HepG2 (cell line): ENCODE results near the gene RNF25. TPM values are rescaled to one million over a fixed set of nuclear protein-coding genes. Genes with fewer than 3 reads are reported as not detected.
A peak's percentile ranks its signal among the peaks of the same experiment; 100 is the strongest.

ENCODE experiments used
- AKAP8 ChIP-seq: sonication (generic); formaldehyde crosslinking; IDR thresholded peaks from 2 replicates; pipeline ENCODE4 v1.5.1; 2020; ENCODE audit warnings: mild to moderate bottlenecking, missing genetic modification reagents
- ATF4 ChIP-seq, 2 experiments: fragments of 450-650 bp in 1 of 2; sonication (generic) in 1 of 2; formaldehyde crosslinking; IDR thresholded peaks; 2 replicates each; pipeline versions ENCODE4 v1.5.0 to v1.8.0; 2020 to 2022; ENCODE audit warnings: mild to moderate bottlenecking in 1 of 2, missing genetic modification reagents in 1 of 2
- ATF7 ChIP-seq, 2 experiments: fragments of 450-650 bp in 1 of 2; sonication (generic) in 1 of 2; formaldehyde crosslinking in 1 of 2; IDR thresholded peaks; 2 replicates each; pipeline versions ENCODE4 v1.4.0 to v1.6.1; 2016 to 2020; ENCODE audit warnings: antibody characterized with exemption in 1 of 2, mild to moderate bottlenecking in 1 of 2, missing genetic modification reagents in 1 of 2
- ATRX ChIP-seq: sonication (generic); formaldehyde crosslinking; IDR thresholded peaks from 2 replicates; pipeline ENCODE4 v1.4.0; 2020; ENCODE audit warnings: missing genetic modification reagents, borderline replicate concordance
- CHD4 ChIP-seq: fragments of 200-600 bp; sonication (generic); IDR thresholded peaks from 2 replicates; pipeline ENCODE4 v1.7.0; 2017; ENCODE audit warnings: mild to moderate bottlenecking, low read length, borderline replicate concordance
- ERF ChIP-seq: IDR thresholded peaks from 2 replicates; pipeline ENCODE4 v1.6.1; 2018; ENCODE audit warnings: missing biosample characterization, missing genetic modification reagents
- FOXJ3 ChIP-seq: sonication (generic); formaldehyde crosslinking; IDR thresholded peaks from 2 replicates; pipeline ENCODE4 v1.4.0; 2020; ENCODE audit warnings: missing genetic modification reagents, mild to moderate bottlenecking, borderline replicate concordance
- ISX ChIP-seq: sonication (generic); formaldehyde crosslinking; conservative IDR thresholded peaks from 2 replicates; pipeline ENCODE4 v1.5.0; 2020; ENCODE audit warnings: missing genetic modification reagents
- NFKBIZ ChIP-seq: IDR thresholded peaks from 2 replicates; pipeline ENCODE4 v1.6.1; 2018; ENCODE audit warnings: missing genetic modification reagents, missing compliant biosample characterization
- NPAS2 ChIP-seq: sonication (generic); formaldehyde crosslinking; IDR thresholded peaks from 2 replicates; pipeline ENCODE4 v1.8.0; 2022; ENCODE audit warnings: mild to moderate bottlenecking, missing genetic modification reagents, borderline replicate concordance
- SNAPC4 ChIP-seq: sonication (generic); formaldehyde crosslinking; IDR thresholded peaks from 2 replicates; pipeline ENCODE4 v1.4.0; 2020; ENCODE audit warnings: mild to moderate bottlenecking, missing genetic modification reagents
- SOX5 ChIP-seq: IDR thresholded peaks from 2 replicates; pipeline ENCODE4 v1.6.1; 2016; ENCODE audit warnings: borderline replicate concordance
- SP140L ChIP-seq: sonication (generic); formaldehyde crosslinking; IDR thresholded peaks from 2 replicates; pipeline ENCODE4 v1.4.0; 2020; ENCODE audit warnings: missing genetic modification reagents, borderline replicate concordance
- ZBTB20 ChIP-seq: sonication (generic); formaldehyde crosslinking; IDR thresholded peaks from 2 replicates; pipeline ENCODE4 v1.8.1; 2023; ENCODE audit warnings: missing genetic modification reagents, low read depth, mild to moderate bottlenecking, borderline replicate concordance
- ZBTB3 ChIP-seq: sonication (generic); formaldehyde crosslinking; IDR thresholded peaks from 2 replicates; pipeline ENCODE4 v1.4.0; 2020; ENCODE audit warnings: low read depth, mild to moderate bottlenecking, moderate library complexity, missing genetic modification reagents, borderline replicate concordance
- ZNF101 ChIP-seq: sonication (generic); formaldehyde crosslinking; IDR thresholded peaks from 2 replicates; pipeline ENCODE4 v1.4.0; 2020; ENCODE audit warnings: mild to moderate bottlenecking, low read depth, missing genetic modification reagents, borderline replicate concordance
- ZNF264 ChIP-seq: sonication (generic); formaldehyde crosslinking; IDR thresholded peaks from 2 replicates; pipeline ENCODE4 v1.4.0; 2020; ENCODE audit warnings: missing genetic modification reagents
- ZNF282 ChIP-seq: fragments of 450-650 bp; IDR thresholded peaks from 2 replicates; pipeline ENCODE4 v1.6.1; 2018; ENCODE audit not compliant: partially characterized antibody
- ZNF292 ChIP-seq: sonication (generic); formaldehyde crosslinking; IDR thresholded peaks from 2 replicates; pipeline ENCODE4 v1.8.1; 2022; ENCODE audit warnings: mild to moderate bottlenecking, low read depth, missing genetic modification reagents, borderline replicate concordance
- ZNF543 ChIP-seq: sonication (generic); formaldehyde crosslinking; IDR thresholded peaks from 2 replicates; pipeline ENCODE4 v1.4.0; 2020; ENCODE audit warnings: mild to moderate bottlenecking, missing genetic modification reagents
- ZNF567 ChIP-seq: sonication (generic); formaldehyde crosslinking; IDR thresholded peaks from 2 replicates; pipeline ENCODE4 v1.8.1; 2023; ENCODE audit warnings: mild to moderate bottlenecking, missing genetic modification reagents, borderline replicate concordance
- ZNF572 ChIP-seq: sonication (generic); formaldehyde crosslinking; IDR thresholded peaks from 2 replicates; pipeline ENCODE4 v1.5.1; 2020; ENCODE audit warnings: mild to moderate bottlenecking, missing genetic modification reagents
- ZNF883 ChIP-seq: sonication (generic); formaldehyde crosslinking; IDR thresholded peaks from 2 replicates; pipeline ENCODE4 v1.5.1; 2020; ENCODE audit warnings: mild to moderate bottlenecking, missing genetic modification reagents; ENCODE audit errors: not compliant biosample characterization
- ZSCAN9 ChIP-seq: IDR thresholded peaks from 2 replicates; pipeline ENCODE4 v1.6.1; 2016; ENCODE audit warnings: borderline replicate concordance
- polyA plus RNA-seq, 8 experiments: library from polyadenylated mRNA; depleted of rRNA in 3 of 8; stranded (reverse) in 7 of 8; unstranded in 1 of 8; fragments of >200 nt; fragmentation: Illumina TruSeq in 4 of 8; extraction: Trizol in 4 of 8; gene quantifications; 2 replicates each; pipeline versions ENCODE4 v1.2.1 to v1.2.3, GENCODE V29; 2011 to 2016; ENCODE audit warnings: low read depth in 4 of 8, missing spikeins in 1 of 8, mixed read lengths in 1 of 8; ENCODE audit not compliant: insufficient read depth in 1 of 8
- total RNA-seq, 5 experiments: library from RNA; depleted of rRNA; stranded (reverse); fragments of >200 nt; fragmentation: Illumina TruSeq; extraction: Trizol; gene quantifications; 2 replicates each; pipeline ENCODE4 v1.2.3, GENCODE V29; 2016; ENCODE audit warnings: low read depth in 1 of 5

Gene RNF25
- total and polyA plus RNA-seq, 2 of the 13 experiments (the other 11 are each of a cell fraction or from before 2014, with no cell fraction given): 37.0 to 87.6 TPM

DNA sequence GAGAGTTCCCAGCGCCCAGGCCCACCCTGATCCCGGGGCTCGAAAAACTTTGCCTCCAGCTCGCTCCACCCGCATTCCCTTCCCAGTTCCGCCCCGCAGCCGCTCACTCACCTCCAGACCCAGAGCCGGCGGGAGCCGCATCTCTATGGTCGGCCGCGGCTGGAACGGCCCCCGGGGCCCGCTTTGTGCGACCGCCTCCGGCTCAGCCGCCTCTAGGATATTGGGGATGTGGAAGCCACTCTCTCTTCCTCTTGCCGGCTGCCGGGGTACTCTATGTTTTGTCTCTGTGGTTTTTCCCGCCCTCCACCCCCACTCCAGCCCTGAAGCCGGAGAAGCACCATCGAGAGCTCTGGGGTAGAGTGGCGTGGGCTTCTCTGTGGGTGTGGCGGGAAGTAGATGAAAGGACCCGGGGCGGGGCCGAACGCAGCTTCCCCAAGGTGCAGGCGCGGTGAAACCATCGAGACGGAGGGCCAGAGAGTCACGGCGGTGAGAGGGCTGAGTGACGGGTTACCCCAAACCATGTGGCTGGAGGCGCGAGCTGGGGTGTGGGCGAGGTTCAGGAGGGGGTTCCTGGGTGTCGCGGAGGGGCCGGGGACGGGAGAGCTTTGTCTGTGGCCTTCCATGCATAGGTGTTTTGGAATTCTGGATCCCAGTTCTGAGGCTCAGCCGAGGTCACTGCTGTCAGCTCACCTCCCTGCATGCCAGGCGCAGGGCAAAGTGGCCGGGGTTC is 12.4 kb downstream of the RNF25 start, which contains the start of the genes BCS1L and ZNF142 (continued):
- TF ChIP-seq CHD4 (no peak), ZNF567 (CRISPR knock-in tag) (0 out of 2 replicates have a peak, but pooled peaks have one; percentile 22), SP140L (no peak), ZNF572 (CRISPR knock-in tag) (no peak), AKAP8 (peak; percentile 59; the same call in 1 of the 2 replicates), SNAPC4 (CRISPR knock-in tag) (peak; percentile 93; the same call in 1 of the 2 replicates), ATF7 (IDR thresholded peaks at IDR 0.05) (no peak), ATF7 (CRISPR knock-in tag; IDR thresholded peaks at IDR 0.05) (no peak; the same call in 1 of the 2 replicates), ZNF101 (CRISPR knock-in tag) (0 out of 2 replicates have a peak, but pooled peaks have one; percentile 32), ZNF264 (CRISPR knock-in tag) (no peak), ATRX (CRISPR knock-in tag) (no peak), ZSCAN9 (CRISPR knock-in tag) (peak; percentile 83), ZNF883 (CRISPR knock-in tag) (peak; percentile 67), ZBTB20 (CRISPR knock-in tag) (peak; percentile 45; the same call in 1 of the 2 replicates), ZNF282 (no peak), ZNF543 (0 out of 2 replicates have a peak, but pooled peaks have one; percentile 57), ATF4 (CRISPR knock-in tag; IDR thresholded peaks at IDR 0.05) (no peak), ERF (peak; percentile 83), NFKBIZ (no peak), FOXJ3 (CRISPR knock-in tag) (no peak), ZBTB3 (CRISPR knock-in tag) (no peak), SOX5 (no peak), NPAS2 (CRISPR knock-in tag) (no peak), ISX (no peak), ZNF292 (CRISPR knock-in tag) (no peak)
